Left renal cortex interstitium (tissue), 4 donors: ENCODE data around the gene C6orf120. TPM values are rescaled to one million over a fixed set of nuclear protein-coding genes. Genes with fewer than 3 reads are reported as not detected.

Experiments
- DNase-seq, 4 donors: peaks; one replicate each; pipeline ENCODE4 v3.0.0-alpha.2; 2013; ENCODE audit warnings: low read depth in 4 of 4, low spot score in 2 of 4, missing footprints in 1 of 4
- polyA plus RNA-seq, 4 donors: library from polyadenylated mRNA; unstranded; fragments of 120-200 nt; gene quantifications; one replicate each; pipeline ENCODE4 v1.2.1, GENCODE V29; 2013; ENCODE audit not compliant: insufficient read length in 4 of 4

C6orf120 gene
- polyA plus RNA-seq, 4 donors: 37.7 to 47.4 (median 43.4) TPM

GRCh38 chr6:169723991-169724493 is 22.1 kb downstream of the C6orf120 start:
- no peak for DNase-seq

GRCh38 chr6:169724494-169725124 is 22.7 kb downstream of the C6orf120 start, which contains the start of gene PHF10:
Gene PHF10 (minus strand): TSS chr6:169724500. CDS start chr6:169723931, 569 bp downstream.
- peak; percentile 47 to 69 (median 62) for DNase-seq

- peak in 2 of 4 donors; percentile 42 to 66 for DNase-seq
Observed at GRCh38 chr6:169725125-169726048, 23.5 kb downstream of the C6orf120 start.

GRCh38 chr6:169726049-169726400 is 24.1 kb downstream of the C6orf120 start:
- no peak for DNase-seq

- no peak for DNase-seq
Observed at GRCh38 chr6:169726963-169727362, 25.0 kb downstream of the C6orf120 start.

GRCh38 chr6:169729961-169730360 is 28.0 kb downstream of the C6orf120 start:
- DNase-seq: no peak

- DNase-seq: no peak
Observed at GRCh38 chr6:169738204-169738975, 36.5 kb downstream of the C6orf120 start.

- no peak for DNase-seq
Observed at GRCh38 chr6:169738976-169739529, 37.1 kb downstream of the C6orf120 start.

- no peak for DNase-seq
Observed at GRCh38 chr6:169741344-169741743, 39.4 kb downstream of the C6orf120 start.

GRCh38 chr6:169745405-169745804 is 43.5 kb downstream of the C6orf120 start:
- DNase-seq: no peak

- DNase-seq: no peak
Observed at GRCh38 chr6:169746556-169746955, 44.6 kb downstream of the C6orf120 start.

GRCh38 chr6:169751242-169752073 is 49.5 kb downstream of the C6orf120 start, which contains the start of the genes DYNLT2 and ERMARD:
Gene DYNLT2 (minus strand): TSS chr6:169751572. CDS start chr6:169751458, 114 bp downstream.
Gene ERMARD (plus strand): TSS chr6:169751622. CDS start chr6:169751658, 36 bp downstream.
- DNase-seq: peak; percentile 90 to 91 (median 90)

- no peak for DNase-seq
Observed at GRCh38 chr6:169752074-169752623, 50.2 kb downstream of the C6orf120 start.

Other genes starting within 250 kb of the C6orf120 start
- gene WDR27, start 97 bp upstream of the C6orf120 start, polyA plus RNA-seq: 100 to 1,000 TPM in 1 of 4 donors, 10 to 100 TPM in 3; 30.8 to 112 (median 69.3) TPM
- gene PHF10, start 22.4 kb downstream of the C6orf120 start, polyA plus RNA-seq: 100 to 1,000 TPM; 101 to 122 (median 106) TPM
- gene DYNLT2, start 49.4 kb downstream of the C6orf120 start, polyA plus RNA-seq: 10 to 100 TPM in 1 of 4 donors, 1 to 10 TPM in 3; 6.5 to 10.9 (median 7.8) TPM
- gene ERMARD, start 49.5 kb downstream of the C6orf120 start, polyA plus RNA-seq: 10 to 100 TPM; 31.2 to 63.2 (median 43.3) TPM